ENCODE measurements around the gene ARRDC4. TPM values are rescaled to one million over a fixed set of nuclear protein-coding genes. Genes with fewer than 3 reads are reported as not detected.

ARRDC4 gene
- total and polyA plus RNA-seq, 2 of the 8 experiments (the other 6 are each of a cell fraction or from before 2014, with no cell fraction given) = 3.5 to 3.8 TPM

- Histone ChIP-seq H2BK120ac (replicated peaks; ENCODE audit: low read depth, low read length) (no peak overlapping the region), H3K4ac (replicated peaks; ENCODE audit: insufficient read length, low read depth, low read length) (no peak overlapping the region), H4K8ac (ENCODE audit: extremely low read depth, insufficient read depth, low read length) (no peak overlapping the region), H3K4me1 (replicated peaks in 1 of 4; ENCODE audit: control insufficient read depth in 3 of 4, insufficient read depth in 4 of 4, low read length in 3 of 4) (peaks cover 0 to 4% (median 3%) of the 10 kb centered on the region in 4 experiments; a peak in 3 of 7 replicates), H2BK20ac (ENCODE audit: low read length) (no peak overlapping the region), H4K91ac (replicated peaks; ENCODE audit: insufficient read length, low read length) (no peak overlapping the region), H3K36me3 (ENCODE audit: control insufficient read depth in 2 of 4, insufficient read depth in 4 of 4, low read length in 3 of 4) (no peaks in the 10 kb centered on the region; a peak in 1 of 8 replicates), H3K23me2 (ENCODE audit: low read depth, low read length) (peaks cover 20% of the 10 kb centered on the region; the same call in 1 of the 2 replicates), H3K4me2 (ENCODE audit: insufficient read depth in 1 of 2, low read depth in 2 of 2, low read length in 2 of 2) (no peak overlapping the region), H3K79me2 (ENCODE audit: control insufficient read depth in 1 of 2, insufficient read depth in 2 of 2, low read length in 2 of 2) (peaks cover 0 to 9% of the 10 kb centered on the region in 2 experiments; a peak in 2 of 4 replicates), H3K4me3 (ENCODE audit: extremely low read depth in 1 of 4, insufficient read depth in 2 of 4, low read depth in 3 of 4, low read length in 4 of 4) (no peak overlapping the region), H3K27me3 (replicated peaks in 1 of 4; ENCODE audit: control insufficient read depth in 3 of 4, extremely low read depth in 1 of 4, insufficient read depth in 3 of 4, low read length in 3 of 4) (no peaks in the 10 kb centered on the region; a peak in 1 of 7 replicates), H3K79me1 (ENCODE audit: low read depth, low read length) (no peaks in the 10 kb centered on the region; the same call in 1 of the 2 replicates), H3K56ac (replicated peaks; ENCODE audit: insufficient read length, low read depth, low read length) (no peak overlapping the region), H3K9me3 (ENCODE audit: insufficient read depth in 2 of 2, low read depth in 1 of 2, low read length in 1 of 2) (peaks cover 0 to 10% of the 10 kb centered on the region in 2 experiments; a peak in 2 of 4 replicates), H3K27ac (ENCODE audit: low read depth, low read length) (no peak overlapping the region), H3K14ac (ENCODE audit: insufficient read length) (no peak overlapping the region), H2AFZ (ENCODE audit: low read length) (no peak overlapping the region), H4K5ac (ENCODE audit: insufficient read length, low read depth, low read length) (no peak overlapping the region), H2BK15ac (ENCODE audit: low read length) (no peak overlapping the region), H3K18ac (ENCODE audit: extremely low read depth, low read length) (no peak overlapping the region), H3K9ac (replicated peaks in 1 of 4; ENCODE audit: extremely low read depth in 1 of 4, low read depth in 3 of 4, low read length in 3 of 4) (no peak overlapping the region), H2BK12ac (ENCODE audit: low read depth, low read length) (no peak overlapping the region), H2AK5ac (ENCODE audit: low read depth, low read length) (no peak overlapping the region), H4K20me1 (replicated peaks in 1 of 2; ENCODE audit: control insufficient read depth in 1 of 2, insufficient read depth in 2 of 2, low read length in 2 of 2) (peaks cover 0 to 18% of the 10 kb centered on the region in 2 experiments), H3K23ac (ENCODE audit: insufficient read length) (no peak overlapping the region), H2BK5ac (ENCODE audit: low read depth, low read length) (no peak overlapping the region)
- FAIRE-seq = no peak
- DNase-seq (ENCODE audit: low read depth in 1 of 2, low spot score in 2 of 2) = no peak
- TF ChIP-seq KDM1A (IDR thresholded peaks at IDR 0.05; ENCODE audit: borderline replicate concordance, low read length) = no peak
- TF ChIP-seq JUND (IDR thresholded peaks at IDR 0.05; ENCODE audit: low read length) = no peak
- TF ChIP-seq HDAC2 (IDR thresholded peaks at IDR 0.05; ENCODE audit: borderline replicate concordance in 1 of 2, low read depth in 2 of 2, low read length in 2 of 2) = no peak
- TF ChIP-seq TBP (IDR thresholded peaks at IDR 0.05; ENCODE audit: low read depth, low read length) = no peak
- ChIA-PET CTCF (ENCODE audit: partially characterized antibody) (no interaction called here), POLR2A (ENCODE audit: partially characterized antibody) (no interaction called here)
- WGBS, 2 experiments (ENCODE audit: extremely low coverage in 1 of 2, insufficient coverage in 1 of 2, insufficient read length in 1 of 2, insufficient replicate concordance in 2 of 2, low coverage in 1 of 2, low lambda C conversion rate in 2 of 2, missing lambda C conversion rate in 1 of 2) = 94% methylated on average over 4 of the region's 4 CpGs; no CpG with 5 or more reads in 1 of the 2 experiments
Measured at GRCh38 chr15:98002866-98003265, 42.4 kb downstream of the ARRDC4 start.

Measured in H1 (cell line).